SK-N-SH treated with all-trans-retinoic acid at 6 μM for 48 hours (cell line): ENCODE measurements around the gene MYADM.

Experiments used
- ATAC-seq: fragments of 200-7000 bp; cut with Tn5 transposase; 3 replicates; pipeline ENCODE4 v1.9.1; 2020; ENCODE audit warnings: mild to moderate bottlenecking, moderate library complexity
- ARNTL ChIP-seq: fragments of 450-650 bp; formaldehyde crosslinking; IDR thresholded peaks from 2 replicates; pipeline ENCODE4 v1.5.0; 2020; ENCODE audit warnings: low read depth, mild to moderate bottlenecking, moderate library complexity, borderline replicate concordance
- BACH2 ChIP-seq: fragments of 250-450 bp; sonication (Bioruptor Pico); IDR thresholded peaks from 2 replicates; pipeline ENCODE4 v1.9.0; 2021; ENCODE audit warnings: mild to moderate bottlenecking, borderline replicate concordance
- CREB5 ChIP-seq: fragments of 250-450 bp; sonication (Bioruptor Pico); IDR thresholded peaks from 2 replicates; pipeline ENCODE4 v1.5.1; 2020; ENCODE audit warnings: low read depth, mild to moderate bottlenecking, moderate library complexity
- CSDC2 ChIP-seq: fragments of 250-450 bp; sonication (Bioruptor Pico); IDR thresholded peaks from 2 replicates; pipeline ENCODE4 v1.5.0; 2020; ENCODE audit warnings: mild to moderate bottlenecking, moderate library complexity
- CSRNP3 ChIP-seq: fragments of 250-450 bp; sonication (Bioruptor Pico); IDR thresholded peaks from 2 replicates; pipeline ENCODE4 v1.5.1; 2021; ENCODE audit warnings: mild to moderate bottlenecking, moderate library complexity
- ESRRG ChIP-seq: fragments of 250-450 bp; sonication (Bioruptor Pico); IDR thresholded peaks from 2 replicates; pipeline ENCODE4 v1.6.1; 2021; ENCODE audit warnings: mild to moderate bottlenecking
- GLIS3 ChIP-seq: fragments of 250-450 bp; sonication (Bioruptor Pico); IDR thresholded peaks from 2 replicates; pipeline ENCODE4 v1.5.0; 2020; ENCODE audit warnings: mild to moderate bottlenecking, moderate library complexity
- ISL1 ChIP-seq: fragments of 250-450 bp; sonication (Bioruptor Pico); IDR thresholded peaks from 2 replicates; pipeline ENCODE4 v2.1.2; 2022; ENCODE audit warnings: mild to moderate bottlenecking, moderate library complexity
- OSR1 ChIP-seq: fragments of 250-450 bp; sonication (Bioruptor Pico); IDR thresholded peaks from 2 replicates; pipeline ENCODE4 v1.8.0; 2022; ENCODE audit warnings: moderate library complexity, mild to moderate bottlenecking, inconsistent platforms
- PATZ1 ChIP-seq: fragments of 250-450 bp; sonication (Bioruptor Pico); IDR thresholded peaks from 2 replicates; pipeline ENCODE4 v1.8.0; 2020; ENCODE audit warnings: mild to moderate bottlenecking, moderate library complexity, borderline replicate concordance
- POU6F1 ChIP-seq: fragments of 250-450 bp; sonication (Bioruptor Pico); IDR thresholded peaks from 2 replicates; pipeline ENCODE4 v1.8.0; 2021; ENCODE audit warnings: low read depth, mild to moderate bottlenecking, moderate library complexity, borderline replicate concordance
- PPARA ChIP-seq: fragments of 250-450 bp; sonication (Bioruptor Pico); IDR thresholded peaks from 2 replicates; pipeline ENCODE4 v1.5.0; 2020; ENCODE audit warnings: mild to moderate bottlenecking, borderline replicate concordance
- RARB ChIP-seq: fragments of 250-450 bp; sonication (Bioruptor Pico); IDR thresholded peaks from 2 replicates; pipeline ENCODE4 v1.8.0; 2021; ENCODE audit warnings: mild to moderate bottlenecking, moderate library complexity
- SNAI2 ChIP-seq: fragments of 250-450 bp; sonication (Bioruptor Pico); IDR thresholded peaks from 2 replicates; pipeline ENCODE4 v1.5.0; 2020; ENCODE audit warnings: mild to moderate bottlenecking, moderate library complexity
- TCF4 ChIP-seq: fragments of 250-450 bp; sonication (Bioruptor Pico); IDR thresholded peaks from 2 replicates; pipeline ENCODE4 v1.8.0; 2021; ENCODE audit warnings: mild to moderate bottlenecking, moderate library complexity, borderline replicate concordance
- TOX ChIP-seq: fragments of 250-450 bp; sonication (Bioruptor Pico); IDR thresholded peaks from 2 replicates; pipeline ENCODE4 v1.8.0; 2021; ENCODE audit warnings: mild to moderate bottlenecking, moderate library complexity, borderline replicate concordance
- TSHZ2 ChIP-seq: fragments of 250-450 bp; sonication (Bioruptor Pico); IDR thresholded peaks from 2 replicates; pipeline ENCODE4 v1.5.0; 2020; ENCODE audit warnings: mild to moderate bottlenecking, moderate library complexity
- ZC3H10 ChIP-seq: fragments of 250-450 bp; sonication (Bioruptor Pico); IDR thresholded peaks from 2 replicates; pipeline ENCODE4 v1.5.1; 2021; ENCODE audit warnings: mild to moderate bottlenecking, moderate library complexity
- ZFP3 ChIP-seq: fragments of 250-450 bp; sonication (Bioruptor Pico); IDR thresholded peaks from 2 replicates; pipeline ENCODE4 v1.5.0; 2020; ENCODE audit warnings: mild to moderate bottlenecking, moderate library complexity
- ZNF565 ChIP-seq: fragments of 450-650 bp; formaldehyde crosslinking; conservative IDR thresholded peaks from 2 replicates; pipeline ENCODE4 v1.5.0; 2020; ENCODE audit warnings: low read depth, mild to moderate bottlenecking, moderate library complexity

The MYADM gene

GRCh38 chr19:53883741-53884140 lies 16.1 kb downstream of the MYADM start:
- TF ChIP-seq CSRNP3 (CRISPR knock-in tag) (no peak), PPARA (no peak), PATZ1 (CRISPR knock-in tag) (no peak), RARB (CRISPR knock-in tag) (no peak), TCF4 (CRISPR knock-in tag) (no peak), ARNTL (no peak), CREB5 (CRISPR knock-in tag) (no peak), ISL1 (CRISPR knock-in tag) (no peak), CSDC2 (CRISPR knock-in tag) (no peak), TSHZ2 (no peak), TOX (CRISPR knock-in tag) (no peak), ZNF565 (no peak), GLIS3 (CRISPR knock-in tag) (no peak), BACH2 (CRISPR knock-in tag) (no peak), POU6F1 (CRISPR knock-in tag) (no peak), SNAI2 (CRISPR knock-in tag) (no peak), ZFP3 (CRISPR knock-in tag) (no peak), ZC3H10 (CRISPR knock-in tag) (no peak), OSR1 (CRISPR knock-in tag) (no peak)
- ATAC-seq: no peak

GRCh38 chr19:53884256-53884655 lies 16.6 kb downstream of the MYADM start:
- ATAC-seq: no peak
- TF ChIP-seq CSRNP3 (CRISPR knock-in tag) (no peak), SNAI2 (CRISPR knock-in tag) (no peak), TSHZ2 (no peak), ESRRG (no peak)
